H1 (cell line): ENCODE measurements around the gene CCNH. TPM values are rescaled to one million over a fixed set of nuclear protein-coding genes. Genes with fewer than 3 reads are reported as not detected.

Experiments
- CTCF ChIA-PET: fragments of 300-600 bp; sonication (Branson Sonifier 250); formaldehyde crosslinking; loops from one replicate; lab custom pipeline; 2021; ENCODE audit not compliant: partially characterized antibody; lab: Charles Lee
- POLR2A ChIA-PET: fragments of 300-600 bp; sonication (Branson Sonifier 250); formaldehyde crosslinking; loops from one replicate; lab custom pipeline; 2021; ENCODE audit warnings: inconsistent platforms; ENCODE audit not compliant: partially characterized antibody; lab: Charles Lee
- DNase-seq, 2 experiments: peaks; one replicate each; pipeline versions ENCODE4 v3.0.0 to v3.0.0-alpha.2; 2010 to 2022; ENCODE audit warnings: low spot score in 2 of 2, low read depth in 1 of 2, mixed read lengths in 1 of 2
- FAIRE-seq: peaks from 2 replicates; lab custom pipeline; 2011; peaks lifted over from hg19 to GRCh38; lab: Jason Lieb, UNC
- H2AFZ ChIP-seq: 2 replicates; pipeline ENCODE4 v1.8.1; 2012; ENCODE audit warnings: low read length, inconsistent platforms
- H2AK5ac ChIP-seq: 2 replicates; pipeline ENCODE4 v1.6.1; 2013; ENCODE audit warnings: low read depth, low read length
- H2BK120ac ChIP-seq: replicated peaks from 2 replicates; pipeline ENCODE3; 2013; ENCODE audit warnings: low read depth, low read length, inconsistent platforms
- H2BK12ac ChIP-seq: 2 replicates; pipeline ENCODE4 v1.6.1; 2013; ENCODE audit warnings: low read depth, low read length
- H2BK15ac ChIP-seq: 2 replicates; pipeline ENCODE4 v1.6.1; 2013; ENCODE audit warnings: low read length
- H2BK20ac ChIP-seq: 2 replicates; pipeline ENCODE4 v1.6.1; 2013; ENCODE audit warnings: low read length
- H2BK5ac ChIP-seq: 2 replicates; pipeline ENCODE4 v1.6.1; 2013; ENCODE audit warnings: low read depth, low read length
- H3K14ac ChIP-seq: 2 replicates; pipeline ENCODE4 v1.6.1; 2013; ENCODE audit warnings: inconsistent platforms; ENCODE audit not compliant: insufficient read length
- H3K18ac ChIP-seq: 2 replicates; pipeline ENCODE4 v1.6.1; 2013; ENCODE audit warnings: low read length; ENCODE audit errors: extremely low read depth
- H3K23ac ChIP-seq: 2 replicates; pipeline ENCODE4 v1.6.1; 2013; ENCODE audit warnings: inconsistent platforms; ENCODE audit not compliant: insufficient read length
- H3K23me2 ChIP-seq: 2 replicates; pipeline ENCODE4 v1.6.1; 2013; ENCODE audit warnings: low read depth, low read length
- H3K27ac ChIP-seq: 2 replicates; pipeline ENCODE4 v1.6.1; 2011; ENCODE audit warnings: low read depth, low read length, inconsistent platforms
- H3K27me3 ChIP-seq, 4 experiments: replicated peaks in 1 of 4; 1 replicate in 1 of 4; 2 replicates in 3 of 4; pipeline versions ENCODE4 v1.6.1 to v1.8.1; 2011 to 2013; ENCODE audit warnings: low read length in 3 of 4, mild to moderate bottlenecking in 3 of 4, inconsistent platforms in 2 of 4, mixed read lengths in 2 of 4, moderate library complexity in 1 of 4; ENCODE audit not compliant: control insufficient read depth in 3 of 4, insufficient read depth in 3 of 4; ENCODE audit errors: extremely low read depth in 1 of 4
- H3K36me3 ChIP-seq, 4 experiments: 2 replicates each; pipeline versions ENCODE4 v1.6.1 to v1.8.1; 2011 to 2013; ENCODE audit warnings: mild to moderate bottlenecking in 4 of 4, low read length in 3 of 4, moderate library complexity in 2 of 4, control low read depth in 1 of 4, inconsistent platforms in 1 of 4; ENCODE audit not compliant: insufficient read depth in 4 of 4, control insufficient read depth in 2 of 4
- H3K4ac ChIP-seq: replicated peaks from 2 replicates; pipeline ENCODE3; 2013; ENCODE audit warnings: low read length, low read depth, mixed read lengths, inconsistent platforms; ENCODE audit not compliant: insufficient read length
- H3K4me1 ChIP-seq, 4 experiments: replicated peaks in 1 of 4; 1 replicate in 1 of 4; 2 replicates in 3 of 4; pipeline versions ENCODE4 v1.6.1 to v1.8.1; 2011 to 2013; ENCODE audit warnings: low read length in 3 of 4, inconsistent platforms in 2 of 4, mixed read lengths in 1 of 4; ENCODE audit not compliant: insufficient read depth in 4 of 4, control insufficient read depth in 3 of 4
- H3K4me2 ChIP-seq, 2 experiments: 2 replicates each; pipeline versions ENCODE4 v1.6.1 to v1.8.1; 2011 to 2013; ENCODE audit warnings: low read depth in 2 of 2, low read length in 2 of 2, control low read depth in 1 of 2, inconsistent platforms in 1 of 2, mild to moderate bottlenecking in 1 of 2; ENCODE audit not compliant: insufficient read depth in 1 of 2
- H3K4me3 ChIP-seq, 4 experiments: fragments of 200-600, 300-600 bp in 1 of 4; sonication (generic), shearing (Covaris generic), sonication (Bioruptor Twin) in 1 of 4; 2 replicates each; pipeline versions ENCODE4 v1.5.1 to v1.8.1; 2011 to 2016; ENCODE audit warnings: low read length in 4 of 4, low read depth in 3 of 4, control low read depth in 2 of 4, inconsistent platforms in 2 of 4, mild to moderate bottlenecking in 2 of 4, mixed read lengths in 1 of 4, moderate library complexity in 1 of 4; ENCODE audit not compliant: insufficient read depth in 2 of 4; ENCODE audit errors: extremely low read depth in 1 of 4
- H3K56ac ChIP-seq: replicated peaks from 2 replicates; pipeline ENCODE3; 2013; ENCODE audit warnings: low read depth, mild to moderate bottlenecking, mixed read lengths, low read length, inconsistent platforms; ENCODE audit not compliant: insufficient read length
- H3K79me1 ChIP-seq: 2 replicates; pipeline ENCODE4 v1.6.1; 2013; ENCODE audit warnings: low read depth, low read length, control low read depth
- H3K79me2 ChIP-seq, 2 experiments: 2 replicates each; pipeline versions ENCODE4 v1.6.1 to v1.8.1; 2012 to 2013; ENCODE audit warnings: low read length in 2 of 2, mild to moderate bottlenecking in 2 of 2, inconsistent platforms in 1 of 2; ENCODE audit not compliant: insufficient read depth in 2 of 2, control insufficient read depth in 1 of 2
- H3K9ac ChIP-seq, 4 experiments: replicated peaks in 1 of 4; 1 replicate in 1 of 4; 2 replicates in 3 of 4; pipeline versions ENCODE4 v1.6.1 to v1.8.1; 2011 to 2013; ENCODE audit warnings: low read depth in 3 of 4, low read length in 3 of 4, control low read depth in 2 of 4, mild to moderate bottlenecking in 2 of 4, moderate library complexity in 2 of 4, inconsistent platforms in 1 of 4; ENCODE audit errors: extremely low read depth in 1 of 4
- H3K9me3 ChIP-seq, 2 experiments: 2 replicates each; pipeline versions ENCODE4 v1.6.1 to v1.8.1; 2012 to 2013; ENCODE audit warnings: mild to moderate bottlenecking in 2 of 2, moderate library complexity in 2 of 2, control low read depth in 1 of 2, inconsistent platforms in 1 of 2, low read depth in 1 of 2, low read length in 1 of 2, mixed read lengths in 1 of 2; ENCODE audit not compliant: insufficient read depth in 2 of 2
- H4K20me1 ChIP-seq, 2 experiments: replicated peaks in 1 of 2; 2 replicates each; pipeline versions ENCODE3 to v1.8.1; 2011 to 2013; ENCODE audit warnings: inconsistent platforms in 2 of 2, low read length in 2 of 2, mild to moderate bottlenecking in 1 of 2; ENCODE audit not compliant: insufficient read depth in 2 of 2, control insufficient read depth in 1 of 2
- H4K5ac ChIP-seq: 2 replicates; pipeline ENCODE4 v1.6.1; 2013; ENCODE audit warnings: low read length, low read depth, mixed read lengths, inconsistent platforms; ENCODE audit not compliant: insufficient read length
- H4K8ac ChIP-seq: 2 replicates; pipeline ENCODE4 v1.8.0; 2013; ENCODE audit warnings: mild to moderate bottlenecking, moderate library complexity, low read length, inconsistent platforms; ENCODE audit not compliant: insufficient read depth; ENCODE audit errors: extremely low read depth
- H4K91ac ChIP-seq: replicated peaks from 2 replicates; pipeline ENCODE3; 2013; ENCODE audit warnings: low read length, mixed read lengths, inconsistent platforms; ENCODE audit not compliant: insufficient read length
- BRCA1 ChIP-seq: IDR thresholded peaks from 2 replicates; pipeline ENCODE4 v1.6.1; 2012; ENCODE audit warnings: low read depth, low read length, improper control_type of control experiment
- EGR1 ChIP-seq: IDR thresholded peaks from 2 replicates; pipeline ENCODE4 v1.6.1; 2011; ENCODE audit warnings: low read depth, low read length, borderline replicate concordance
- HDAC6 ChIP-seq: IDR thresholded peaks from one replicate; pipeline ENCODE4 v1.7.1; 2012; ENCODE audit warnings: low read depth, mild to moderate bottlenecking, inconsistent platforms, low read length, moderate library complexity
- JUND ChIP-seq: IDR thresholded peaks from 2 replicates; pipeline ENCODE4 v1.6.1; 2011; ENCODE audit warnings: mild to moderate bottlenecking, improper control_type of control experiment, low read length
- SIRT6 ChIP-seq: IDR thresholded peaks from one replicate; pipeline ENCODE4 v1.7.1; 2012; ENCODE audit warnings: low read length, inconsistent platforms
- WGBS, 2 experiments: shearing (Covaris generic) in 1 of 2; methylation state at CpG; one replicate each; pipeline versions ENCODE4 v1.1.6 to v1.1.7; 2013 to 2015; ENCODE audit warnings: low lambda C conversion rate in 2 of 2, mixed read lengths in 2 of 2, inconsistent platforms in 1 of 2, low coverage in 1 of 2, missing lambda C conversion rate in 1 of 2; ENCODE audit not compliant: insufficient replicate concordance in 2 of 2, insufficient coverage in 1 of 2, insufficient read length in 1 of 2; ENCODE audit errors: extremely low coverage in 1 of 2, missing lambda C conversion rate in 1 of 2; 5-methylcytosine and 5-hydroxymethylcytosine counted together
- polyA plus RNA-seq, 7 experiments: library from polyadenylated mRNA; depleted of rRNA in 3 of 7; stranded (reverse) in 5 of 7; unstranded in 2 of 7; fragments of >200 nt in 5 of 7; fragments of 200-250 nt in 2 of 7; gene quantifications; 1 replicate in 5 of 7; 2 replicates in 1 of 7; 4 replicates in 1 of 7; pipeline versions ENCODE4 v1.2.1 to v1.2.3, GENCODE V29; 2011 to 2013; ENCODE audit warnings: missing spikeins in 2 of 7, mixed read lengths in 2 of 7
- total RNA-seq: library from RNA; stranded (reverse); fragmentation: NEBNext Ultra II Directional; extraction: Animal tissue kit (Norgen Biotek cat#: 25700); gene quantifications from 2 replicates; pipeline ENCODE4 v1.2.1, GENCODE V29; 2021

The CCNH gene
- total and polyA plus RNA-seq, 2 of the 8 experiments (the other 6 are each of a cell fraction or from before 2014, with no cell fraction given): 38.2 to 41.8 TPM

DNA sequence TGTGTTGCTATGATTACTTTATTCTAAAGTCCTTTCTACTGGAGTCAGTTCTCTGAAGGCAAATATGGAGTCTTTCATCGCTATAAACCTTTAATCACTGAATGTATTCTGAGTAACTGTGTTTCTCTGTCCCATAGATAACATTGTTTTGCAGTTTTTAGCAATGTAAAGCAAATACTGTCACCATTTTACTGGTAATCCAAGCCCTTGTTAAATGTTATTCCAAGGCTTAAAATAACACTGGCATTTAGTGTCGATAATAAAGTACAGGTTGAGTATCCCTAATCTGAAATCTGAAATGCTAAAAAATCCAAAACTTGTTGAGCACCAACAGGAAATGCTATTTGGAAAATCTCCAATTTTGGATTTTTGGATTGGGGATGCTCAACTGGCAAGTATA, 24.6 kb downstream of the CCNH start:
- Histone ChIP-seq H3K23ac (no peak overlapping the region), H2BK15ac (no peak overlapping the region), H3K79me2 (no peaks in the 10 kb centered on the region), H3K9ac (no peak overlapping the region), H3K23me2 (no peaks in the 10 kb centered on the region), H2AK5ac (no peak overlapping the region), H2BK5ac (no peak overlapping the region), H4K8ac (no peak overlapping the region), H3K4ac (no peak overlapping the region), H2BK120ac (no peak overlapping the region), H2BK20ac (no peak overlapping the region), H3K18ac (no peak overlapping the region), H3K27me3 (peaks cover 0 to 1% (median 0%) of the 10 kb centered on the region in 4 experiments; a peak in 1 of 7 replicates), H4K91ac (no peak overlapping the region), H3K36me3 (peaks cover 9 to 84% (median 50%) of the 10 kb centered on the region in 4 experiments), H3K4me3 (no peak overlapping the region), H3K14ac (no peak overlapping the region), H4K20me1 (peaks cover 0 to 1% of the 10 kb centered on the region in 2 experiments), H3K27ac (no peak overlapping the region), H4K5ac (no peak overlapping the region), H3K4me2 (no peak overlapping the region), H3K4me1 (no peaks in the 10 kb centered on the region), H2AFZ (no peak overlapping the region), H3K56ac (no peak overlapping the region), H3K79me1 (no peaks in the 10 kb centered on the region), H2BK12ac (no peak overlapping the region), H3K9me3 (no peaks in the 10 kb centered on the region)
- POLR2A ChIA-PET: interaction anchor here (1.0 kb wide), 1 partner anchor 12 kb away, joined by 3 read pairs; no protein-coding TSS in a partner anchor
- WGBS, 2 experiments: 97% methylated on average over 2 of the region's 2 CpGs; no CpG with 5 or more reads in 1 of the 2 experiments
- TF ChIP-seq SIRT6 (no peak), HDAC6 (no peak), BRCA1 (no peak), JUND (no peak), EGR1 (no peak)
- no peak for DNase-seq
- CTCF ChIA-PET: no interaction called here
- FAIRE-seq: no peak
